ENCODE results near the gene RPS27A.
"Not testable (repeated sequence)": the region's sequence is repeated elsewhere in the genome, so short reads cannot be mapped to it uniquely, and the experiment has no call there.

Gene RPS27A

DNA sequence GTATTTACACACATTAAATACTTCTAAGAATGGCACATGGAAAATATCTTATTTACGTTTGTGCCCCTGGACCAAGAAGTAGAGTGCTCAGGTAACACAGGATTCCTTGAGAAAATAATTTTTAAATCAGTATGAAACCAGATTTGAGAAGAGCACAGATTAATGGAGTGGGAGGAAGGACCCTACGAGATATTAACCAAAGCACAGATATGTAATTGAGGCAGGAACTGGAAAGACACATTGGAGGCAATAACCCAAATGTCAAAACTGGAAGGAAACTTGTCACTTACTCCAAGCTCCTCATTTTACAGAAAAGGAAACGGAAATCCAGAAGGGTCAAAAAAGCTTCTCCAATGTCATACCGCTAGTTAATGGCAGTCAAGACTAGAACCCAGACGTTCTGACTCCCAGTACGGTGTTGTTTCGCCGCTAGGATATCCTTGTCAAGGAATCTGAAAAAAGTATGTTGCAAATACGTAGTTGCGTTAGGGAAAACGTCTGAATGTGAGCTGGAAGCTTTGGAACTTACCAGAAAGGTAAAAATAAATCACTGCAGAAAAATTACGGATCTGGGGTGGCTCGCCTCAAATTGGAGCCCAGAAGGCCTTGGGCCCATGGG lies 35.9 kb downstream of the RPS27A start:
- ATAC-seq, result peak; percentile 17
- TF ChIP-seq TCF4 (CRISPR knock-in tag; IDR thresholded peaks at IDR 0.05; ENCODE audit: borderline replicate concordance) (no peak), TOX (CRISPR knock-in tag; IDR thresholded peaks at IDR 0.05; ENCODE audit: borderline replicate concordance) (no peak), ZNF565 (CRISPR knock-in tag; conservative IDR thresholded peaks at IDR 0.05; ENCODE audit: low read depth) (no peak), RARB (CRISPR knock-in tag; IDR thresholded peaks at IDR 0.05) (no peak), ZC3H10 (CRISPR knock-in tag; IDR thresholded peaks at IDR 0.05) (no peak), ZFP3 (CRISPR knock-in tag; IDR thresholded peaks at IDR 0.05) (no peak), ESRRG (CRISPR knock-in tag; IDR thresholded peaks at IDR 0.05) (no peak), PPARA (CRISPR knock-in tag; IDR thresholded peaks at IDR 0.05; ENCODE audit: borderline replicate concordance) (no peak), CSDC2 (CRISPR knock-in tag; IDR thresholded peaks at IDR 0.05) (no peak), ZNF8 (CRISPR knock-in tag; IDR thresholded peaks at IDR 0.05) (no peak)
- TF ChIP-seq, protein P1, sequence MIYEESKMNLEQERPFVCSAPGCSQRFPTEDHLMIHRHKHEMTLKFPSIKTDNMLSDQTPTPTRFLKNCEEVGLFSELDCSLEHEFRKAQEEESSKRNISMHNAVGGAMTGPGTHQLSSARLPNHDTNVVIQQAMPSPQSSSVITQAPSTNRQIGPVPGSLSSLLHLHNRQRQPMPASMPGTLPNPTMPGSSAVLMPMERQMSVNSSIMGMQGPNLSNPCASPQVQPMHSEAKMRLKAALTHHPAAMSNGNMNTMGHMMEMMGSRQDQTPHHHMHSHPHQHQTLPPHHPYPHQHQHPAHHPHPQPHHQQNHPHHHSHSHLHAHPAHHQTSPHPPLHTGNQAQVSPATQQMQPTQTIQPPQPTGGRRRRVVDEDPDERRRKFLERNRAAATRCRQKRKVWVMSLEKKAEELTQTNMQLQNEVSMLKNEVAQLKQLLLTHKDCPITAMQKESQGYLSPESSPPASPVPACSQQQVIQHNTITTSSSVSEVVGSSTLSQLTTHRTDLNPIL (CRISPR knock-in tag; IDR thresholded peaks at IDR 0.05; ENCODE audit: low read depth), result no peak
- TF ChIP-seq, protein P2, sequence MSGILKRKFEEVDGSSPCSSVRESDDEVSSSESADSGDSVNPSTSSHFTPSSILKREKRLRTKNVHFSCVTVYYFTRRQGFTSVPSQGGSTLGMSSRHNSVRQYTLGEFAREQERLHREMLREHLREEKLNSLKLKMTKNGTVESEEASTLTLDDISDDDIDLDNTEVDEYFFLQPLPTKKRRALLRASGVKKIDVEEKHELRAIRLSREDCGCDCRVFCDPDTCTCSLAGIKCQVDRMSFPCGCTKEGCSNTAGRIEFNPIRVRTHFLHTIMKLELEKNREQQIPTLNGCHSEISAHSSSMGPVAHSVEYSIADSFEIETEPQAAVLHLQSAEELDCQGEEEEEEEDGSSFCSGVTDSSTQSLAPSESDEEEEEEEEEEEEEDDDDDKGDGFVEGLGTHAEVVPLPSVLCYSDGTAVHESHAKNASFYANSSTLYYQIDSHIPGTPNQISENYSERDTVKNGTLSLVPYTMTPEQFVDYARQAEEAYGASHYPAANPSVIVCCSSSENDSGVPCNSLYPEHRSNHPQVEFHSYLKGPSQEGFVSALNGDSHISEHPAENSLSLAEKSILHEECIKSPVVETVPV (CRISPR knock-in tag; IDR thresholded peaks at IDR 0.05), result no peak

DNA sequence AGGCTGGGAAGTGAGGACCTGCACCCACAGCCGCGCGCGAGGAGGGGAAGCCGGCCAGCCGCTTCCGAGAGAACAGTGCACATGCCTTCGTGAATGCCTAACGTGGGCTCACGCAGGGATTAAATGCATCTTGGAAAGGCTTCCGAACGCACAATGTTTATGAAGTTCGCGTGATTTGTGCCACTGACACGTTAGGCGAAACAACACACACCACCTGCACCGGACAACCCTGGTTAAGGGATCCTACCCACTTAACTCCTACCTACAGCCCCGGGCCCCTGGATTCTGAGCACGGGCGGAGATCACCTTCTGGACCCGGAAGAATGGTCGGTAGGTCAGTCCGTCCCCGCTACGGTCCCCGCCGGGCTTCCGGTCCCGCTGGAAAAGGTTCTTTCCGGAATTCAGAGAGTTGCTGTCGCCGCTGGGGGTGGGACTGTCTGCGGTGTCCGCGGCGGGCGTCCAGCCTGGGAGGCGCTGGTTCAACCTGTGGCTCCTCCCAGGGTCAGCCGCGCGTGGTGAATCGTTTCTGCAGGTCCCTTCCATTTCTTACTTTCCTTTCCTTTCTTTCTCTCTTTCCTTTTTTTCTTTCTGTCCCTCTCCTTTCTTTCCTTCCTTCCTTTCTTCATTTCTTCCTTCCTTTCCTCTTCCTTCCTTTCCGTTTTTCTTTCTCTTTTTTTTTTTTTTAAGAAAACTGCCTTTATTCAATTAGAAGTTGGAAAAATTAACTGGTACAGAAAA lies 36.6 kb downstream of the RPS27A start, which contains the start of gene MTIF2:
Gene MTIF2 (minus strand): TSS at position 325 of the 738 bp plus-strand sequence. CDS start 5,373 bp downstream, outside the sequence.
- ATAC-seq, result peak; percentile 99
- TF ChIP-seq, protein P3, sequence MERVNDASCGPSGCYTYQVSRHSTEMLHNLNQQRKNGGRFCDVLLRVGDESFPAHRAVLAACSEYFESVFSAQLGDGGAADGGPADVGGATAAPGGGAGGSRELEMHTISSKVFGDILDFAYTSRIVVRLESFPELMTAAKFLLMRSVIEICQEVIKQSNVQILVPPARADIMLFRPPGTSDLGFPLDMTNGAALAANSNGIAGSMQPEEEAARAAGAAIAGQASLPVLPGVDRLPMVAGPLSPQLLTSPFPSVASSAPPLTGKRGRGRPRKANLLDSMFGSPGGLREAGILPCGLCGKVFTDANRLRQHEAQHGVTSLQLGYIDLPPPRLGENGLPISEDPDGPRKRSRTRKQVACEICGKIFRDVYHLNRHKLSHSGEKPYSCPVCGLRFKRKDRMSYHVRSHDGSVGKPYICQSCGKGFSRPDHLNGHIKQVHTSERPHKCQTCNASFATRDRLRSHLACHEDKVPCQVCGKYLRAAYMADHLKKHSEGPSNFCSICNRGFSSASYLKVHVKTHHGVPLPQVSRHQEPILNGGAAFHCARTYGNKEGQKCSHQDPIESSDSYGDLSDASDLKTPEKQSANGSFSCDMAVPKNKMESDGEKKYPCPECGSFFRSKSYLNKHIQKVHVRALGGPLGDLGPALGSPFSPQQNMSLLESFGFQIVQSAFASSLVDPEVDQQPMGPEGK (CRISPR knock-in tag; IDR thresholded peaks at IDR 0.05; ENCODE audit: borderline replicate concordance), result 0 out of 2 replicates have a peak, but pooled peaks have one; percentile 25
- TF ChIP-seq ZFP3 (CRISPR knock-in tag; IDR thresholded peaks at IDR 0.05) (peak; percentile 78; the same call in 1 of the 2 replicates), GLIS3 (CRISPR knock-in tag; IDR thresholded peaks at IDR 0.05) (no peak)

DNA sequence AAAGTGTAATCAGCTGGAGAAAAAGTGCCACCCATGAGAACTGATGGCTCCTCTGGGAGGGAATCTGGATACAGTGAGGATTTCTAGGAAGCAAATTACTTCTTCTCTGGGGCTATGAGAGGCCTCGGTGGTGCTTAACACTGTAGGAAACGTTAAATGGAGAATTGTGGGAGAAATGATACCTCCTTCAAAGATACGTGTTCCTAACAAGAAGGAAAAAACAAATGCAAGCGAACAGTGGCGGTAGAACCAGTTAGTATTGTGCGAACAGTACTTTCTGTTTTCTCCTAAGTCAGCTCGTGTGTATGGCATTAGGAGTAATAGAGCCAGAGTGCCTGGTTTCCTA lies 37.1 kb downstream of the RPS27A start:
- peak; percentile 27 for ATAC-seq
- TF ChIP-seq ZNF8 (CRISPR knock-in tag; IDR thresholded peaks at IDR 0.05), result no peak
- TF ChIP-seq PPARA (CRISPR knock-in tag; IDR thresholded peaks at IDR 0.05; ENCODE audit: borderline replicate concordance), result no peak
- no peak for TF ChIP-seq RARB (CRISPR knock-in tag; IDR thresholded peaks at IDR 0.05)
- TF ChIP-seq ZNF565 (CRISPR knock-in tag; conservative IDR thresholded peaks at IDR 0.05; ENCODE audit: low read depth), result no peak

DNA sequence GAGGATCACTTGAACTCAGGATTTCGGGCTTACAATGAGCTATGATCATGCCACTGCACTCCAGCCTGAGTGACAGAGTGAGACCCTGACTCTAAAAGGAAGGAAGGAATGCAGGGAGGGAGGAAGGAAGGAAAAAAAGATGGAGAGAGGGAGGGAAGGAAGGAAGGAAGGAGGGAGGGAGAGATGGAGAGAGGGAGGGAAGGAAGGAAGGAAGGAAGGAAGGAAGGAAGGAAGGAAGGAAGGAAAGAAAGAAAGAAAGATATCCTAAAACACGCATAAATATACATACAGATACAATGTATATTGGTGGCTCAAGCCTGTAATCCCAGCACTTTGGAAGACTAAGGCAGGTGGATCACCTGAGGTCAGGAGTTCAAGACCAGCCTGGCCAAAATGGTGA lies 41.9 kb downstream of the RPS27A start:
- ATAC-seq, result not testable (repeated sequence)

DNA sequence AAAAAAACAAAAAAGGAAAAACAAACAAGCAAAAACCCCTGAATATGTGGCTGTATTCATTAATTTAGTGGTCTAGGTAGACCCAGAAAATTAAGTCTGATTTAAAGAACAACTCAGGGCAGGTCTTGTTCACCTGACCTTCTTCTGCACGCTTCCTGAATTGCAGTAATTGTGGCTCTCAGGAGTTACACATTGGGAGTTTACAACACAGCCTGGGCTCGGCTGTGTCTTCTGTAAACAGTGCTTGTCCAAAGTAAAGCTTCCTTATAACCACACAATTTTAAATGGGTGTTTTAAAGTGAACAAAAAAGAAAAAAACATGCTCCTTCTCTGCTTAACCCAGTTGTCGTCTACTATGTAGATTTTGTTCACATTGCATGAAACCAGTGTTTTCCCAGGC lies 44.8 kb downstream of the RPS27A start:
- no peak for ATAC-seq
- TF ChIP-seq PPARA (CRISPR knock-in tag; IDR thresholded peaks at IDR 0.05; ENCODE audit: borderline replicate concordance) (no peak), ARNTL (CRISPR knock-in tag; IDR thresholded peaks at IDR 0.05; ENCODE audit: borderline replicate concordance, low read depth) (no peak), SNAI2 (CRISPR knock-in tag; IDR thresholded peaks at IDR 0.05) (no peak)
- TF ChIP-seq, protein P4, sequence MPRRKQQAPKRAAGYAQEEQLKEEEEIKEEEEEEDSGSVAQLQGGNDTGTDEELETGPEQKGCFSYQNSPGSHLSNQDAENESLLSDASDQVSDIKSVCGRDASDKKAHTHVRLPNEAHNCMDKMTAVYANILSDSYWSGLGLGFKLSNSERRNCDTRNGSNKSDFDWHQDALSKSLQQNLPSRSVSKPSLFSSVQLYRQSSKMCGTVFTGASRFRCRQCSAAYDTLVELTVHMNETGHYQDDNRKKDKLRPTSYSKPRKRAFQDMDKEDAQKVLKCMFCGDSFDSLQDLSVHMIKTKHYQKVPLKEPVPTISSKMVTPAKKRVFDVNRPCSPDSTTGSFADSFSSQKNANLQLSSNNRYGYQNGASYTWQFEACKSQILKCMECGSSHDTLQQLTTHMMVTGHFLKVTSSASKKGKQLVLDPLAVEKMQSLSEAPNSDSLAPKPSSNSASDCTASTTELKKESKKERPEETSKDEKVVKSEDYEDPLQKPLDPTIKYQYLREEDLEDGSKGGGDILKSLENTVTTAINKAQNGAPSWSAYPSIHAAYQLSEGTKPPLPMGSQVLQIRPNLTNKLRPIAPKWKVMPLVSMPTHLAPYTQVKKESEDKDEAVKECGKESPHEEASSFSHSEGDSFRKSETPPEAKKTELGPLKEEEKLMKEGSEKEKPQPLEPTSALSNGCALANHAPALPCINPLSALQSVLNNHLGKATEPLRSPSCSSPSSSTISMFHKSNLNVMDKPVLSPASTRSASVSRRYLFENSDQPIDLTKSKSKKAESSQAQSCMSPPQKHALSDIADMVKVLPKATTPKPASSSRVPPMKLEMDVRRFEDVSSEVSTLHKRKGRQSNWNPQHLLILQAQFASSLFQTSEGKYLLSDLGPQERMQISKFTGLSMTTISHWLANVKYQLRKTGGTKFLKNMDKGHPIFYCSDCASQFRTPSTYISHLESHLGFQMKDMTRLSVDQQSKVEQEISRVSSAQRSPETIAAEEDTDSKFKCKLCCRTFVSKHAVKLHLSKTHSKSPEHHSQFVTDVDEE (CRISPR knock-in tag; IDR thresholded peaks at IDR 0.05), result no peak

DNA sequence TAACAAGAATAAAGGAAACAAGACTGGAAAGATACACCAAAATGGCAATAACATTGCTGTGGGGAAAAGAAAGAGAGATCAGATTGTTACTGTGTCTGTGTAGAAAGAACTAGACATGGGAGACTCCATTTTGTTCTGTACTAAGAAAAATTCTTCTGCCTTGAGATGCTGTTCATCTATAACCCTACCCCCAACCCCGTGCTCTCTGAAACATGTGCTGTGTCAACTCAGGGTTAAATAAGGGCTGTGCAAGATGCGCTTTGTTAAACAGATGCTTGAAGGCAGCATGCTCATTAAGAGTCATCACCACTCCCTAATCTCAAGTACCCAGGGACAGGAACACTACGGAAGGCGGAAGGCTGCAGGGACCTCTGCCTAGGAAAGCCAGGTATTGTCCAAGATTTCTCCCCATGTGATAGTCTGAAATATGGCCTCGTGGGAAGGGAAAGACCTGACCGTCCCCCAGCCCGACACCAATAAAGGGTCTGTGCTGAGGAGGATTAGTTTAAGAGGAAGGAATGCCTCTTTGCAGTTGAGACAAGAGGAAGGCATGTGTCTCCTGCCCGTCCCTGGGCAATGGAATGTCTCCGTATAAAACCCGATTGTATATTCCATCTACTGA lies 46.8 kb downstream of the RPS27A start:
- not testable (repeated sequence) for ATAC-seq

DNA sequence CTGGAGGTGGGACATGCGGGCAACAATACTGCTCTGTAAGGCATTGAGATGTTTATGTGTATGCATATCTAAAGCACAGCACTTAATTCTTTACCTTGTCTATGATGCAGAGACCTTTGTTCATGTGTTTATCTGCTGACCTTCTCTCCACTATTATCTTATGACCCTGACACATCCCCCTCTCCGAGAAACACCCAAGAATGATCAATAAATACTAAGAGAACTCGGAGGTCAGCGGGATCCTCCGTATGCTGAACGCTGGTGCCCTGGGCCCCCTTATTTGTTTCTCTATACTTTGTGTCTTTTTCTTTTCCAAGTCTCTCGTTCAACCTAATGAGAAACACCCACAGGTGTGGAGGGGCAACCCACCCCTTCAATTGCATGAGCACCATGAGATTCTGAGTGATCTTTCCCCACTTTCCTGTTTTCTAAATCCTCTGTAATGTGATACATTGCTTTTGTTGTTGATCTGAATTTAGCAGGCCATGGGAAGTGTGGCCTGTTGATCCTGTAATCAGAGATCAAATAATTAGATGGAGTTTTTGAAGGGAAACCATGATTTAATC lies 47.5 kb downstream of the RPS27A start:
- ATAC-seq, result not testable (repeated sequence)

DNA sequence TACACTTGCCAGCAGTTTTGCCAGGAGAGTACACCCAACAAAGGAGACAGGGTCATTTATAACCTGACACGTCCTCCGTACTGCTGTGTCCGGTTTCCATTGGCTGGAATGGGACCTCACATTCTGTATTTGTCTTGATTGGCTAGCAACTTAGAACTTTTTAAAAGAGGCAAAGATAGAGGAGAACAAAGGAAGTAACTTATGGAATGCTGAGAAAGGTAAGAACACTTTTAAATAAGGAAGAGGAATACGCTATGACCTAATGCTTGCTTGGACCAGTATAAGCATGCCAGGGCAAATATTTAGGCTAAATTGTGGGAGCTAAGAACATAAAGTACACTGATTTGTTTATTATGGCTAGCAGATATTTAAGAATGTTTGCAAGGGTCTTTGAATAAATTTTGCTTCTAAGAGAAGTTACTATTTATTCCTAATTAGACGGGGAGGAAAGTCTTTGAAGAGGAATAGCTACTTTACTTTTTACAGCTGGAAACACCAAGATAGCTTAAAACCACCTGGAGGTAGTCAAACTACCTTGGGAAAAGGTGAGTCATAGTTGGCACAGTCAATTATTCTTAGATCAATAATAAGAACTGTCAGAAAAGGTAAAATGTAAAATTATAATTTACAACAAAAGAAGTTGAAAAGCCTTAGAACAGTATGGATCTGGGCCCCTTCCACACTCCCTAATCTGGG lies 48.5 kb downstream of the RPS27A start:
- ATAC-seq, result not testable (repeated sequence)
